Measurements from ENCODE around the gene GRAP. TPM values are rescaled to one million over a fixed set of nuclear protein-coding genes. Genes with fewer than 3 reads are reported as not detected.

GRAP gene
- total RNA-seq, 2 experiments from 2014 or later, result 11.9 to 12.2 TPM

- peak overlapping the region; percentile 83 for H3K27ac Mint-ChIP-seq
- intact Hi-C loops (cut with micrococcal nuclease), result no loop called here
- H3K4me1 Mint-ChIP-seq (ENCODE audit: low read depth), result peaks cover 16% of the 10 kb centered on the region
- peak; percentile 47 for ATAC-seq
- no peaks in the 10 kb centered on the region for H3K27me3 Mint-ChIP-seq
- ChIA-PET CTCF (interaction anchor here (1.1 to 2.7 kb wide), 3 partner anchors 21 to 399 kb away, joined by 3 to 8 read pairs (median 6); no protein-coding TSS in a partner anchor), POLR2A (interaction anchor here (1.2 to 2.0 kb wide), 2 partner anchors 20 to 63 kb away, joined by 3 to 8 read pairs; partner anchors contain the start of gene FAM83G)
- H3K4me3 Mint-ChIP-seq, result no peak overlapping the region
- peaks cover 13% of the 10 kb centered on the region for H3K36me3 Mint-ChIP-seq (ENCODE audit: low read depth)
- DNase-seq, result peak; percentile 27
- H3K9me3 Mint-ChIP-seq, result no peaks in the 10 kb centered on the region
- TF ChIP-seq, protein P1, sequence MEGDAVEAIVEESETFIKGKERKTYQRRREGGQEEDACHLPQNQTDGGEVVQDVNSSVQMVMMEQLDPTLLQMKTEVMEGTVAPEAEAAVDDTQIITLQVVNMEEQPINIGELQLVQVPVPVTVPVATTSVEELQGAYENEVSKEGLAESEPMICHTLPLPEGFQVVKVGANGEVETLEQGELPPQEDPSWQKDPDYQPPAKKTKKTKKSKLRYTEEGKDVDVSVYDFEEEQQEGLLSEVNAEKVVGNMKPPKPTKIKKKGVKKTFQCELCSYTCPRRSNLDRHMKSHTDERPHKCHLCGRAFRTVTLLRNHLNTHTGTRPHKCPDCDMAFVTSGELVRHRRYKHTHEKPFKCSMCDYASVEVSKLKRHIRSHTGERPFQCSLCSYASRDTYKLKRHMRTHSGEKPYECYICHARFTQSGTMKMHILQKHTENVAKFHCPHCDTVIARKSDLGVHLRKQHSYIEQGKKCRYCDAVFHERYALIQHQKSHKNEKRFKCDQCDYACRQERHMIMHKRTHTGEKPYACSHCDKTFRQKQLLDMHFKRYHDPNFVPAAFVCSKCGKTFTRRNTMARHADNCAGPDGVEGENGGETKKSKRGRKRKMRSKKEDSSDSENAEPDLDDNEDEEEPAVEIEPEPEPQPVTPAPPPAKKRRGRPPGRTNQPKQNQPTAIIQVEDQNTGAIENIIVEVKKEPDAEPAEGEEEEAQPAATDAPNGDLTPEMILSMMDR (IDR thresholded peaks at IDR 0.05), result no peak
These were observed 22.4 kb downstream of the GRAP start for GRCh38 chr17:19024101-19025078.

- ChIA-PET CTCF (interaction anchor here (1.1 to 2.7 kb wide), 3 partner anchors 20 to 398 kb away, joined by 3 to 8 read pairs (median 6); no protein-coding TSS in a partner anchor), POLR2A (interaction anchor here (1.1 to 2.0 kb wide), 7 partner anchors 14 to 63 kb away, joined by 3 to 8 read pairs (median 4); partner anchors contain the start of gene FAM83G)
- no peak overlapping the region for H3K27ac Mint-ChIP-seq
- TF ChIP-seq, protein P1 (IDR thresholded peaks at IDR 0.05), result no peak
- intact Hi-C loops (cut with micrococcal nuclease), result no loop called here
- no peaks in the 10 kb centered on the region for H3K9me3 Mint-ChIP-seq
- no peak overlapping the region for H3K4me3 Mint-ChIP-seq
- no peak for DNase-seq
- H3K4me1 Mint-ChIP-seq (ENCODE audit: low read depth), result peaks cover 16% of the 10 kb centered on the region
- ATAC-seq, result no peak
- no peaks in the 10 kb centered on the region for H3K27me3 Mint-ChIP-seq
- peaks cover 13% of the 10 kb centered on the region for H3K36me3 Mint-ChIP-seq (ENCODE audit: low read depth)
These were observed 23.4 kb downstream of the GRAP start for GRCh38 chr17:19023209-19023999.

- ChIA-PET POLR2A (interaction anchor here (1.1 to 1.6 kb wide), 5 partner anchors 14 to 62 kb away, joined by 3 to 6 read pairs (median 4); partner anchors contain the start of gene FAM83G), CTCF (interaction anchor here (2.1 to 2.7 kb wide), 2 partner anchors 62 to 397 kb away, joined by 6 to 8 read pairs; no protein-coding TSS in a partner anchor)
- no peak for ATAC-seq
- Mint-ChIP-seq H3K9me3 (no peaks in the 10 kb centered on the region), H3K27ac (no peak overlapping the region), H3K4me3 (no peak overlapping the region), H3K27me3 (no peaks in the 10 kb centered on the region), H3K4me1 (ENCODE audit: low read depth) (peaks cover 16% of the 10 kb centered on the region), H3K36me3 (ENCODE audit: low read depth) (peaks cover 13% of the 10 kb centered on the region)
- DNase-seq, result no peak
- TF ChIP-seq, protein P1 (IDR thresholded peaks at IDR 0.05), result no peak
- intact Hi-C loops (cut with micrococcal nuclease), result no loop called here
These were observed 24.0 kb downstream of the GRAP start for GRCh38 chr17:19022747-19023146.

DNA sequence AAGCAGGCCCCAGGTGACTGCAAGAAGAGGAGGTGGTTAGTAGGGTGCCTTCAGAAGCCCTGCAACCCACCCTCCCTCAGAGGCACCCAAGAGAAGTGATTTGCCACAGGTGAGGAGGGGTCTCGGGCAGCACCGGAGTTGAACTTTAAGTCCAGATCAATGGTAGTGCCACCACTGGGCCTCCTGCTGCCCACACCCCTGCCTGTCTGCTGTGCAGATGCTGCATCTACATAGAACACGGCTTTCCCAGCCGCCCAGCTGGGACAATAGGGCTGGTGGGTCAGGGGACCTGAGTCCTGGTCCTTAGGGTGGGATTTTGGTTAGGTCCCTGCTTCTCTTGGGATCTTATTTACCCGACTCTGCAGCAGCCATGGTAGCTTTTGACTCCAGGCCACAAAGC is 24.6 kb downstream of the GRAP start:
- H3K4me3 Mint-ChIP-seq, result no peak overlapping the region
- no peak for DNase-seq
- intact Hi-C loops (cut with micrococcal nuclease), result no loop called here
- ChIA-PET CTCF (interaction anchor here (2.1 to 2.7 kb wide), 2 partner anchors 61 to 397 kb away, joined by 6 to 8 read pairs; no protein-coding TSS in a partner anchor), POLR2A (interaction anchor here (1.2 to 1.6 kb wide), 3 partner anchors 18 to 61 kb away, joined by 3 to 6 read pairs (median 6); partner anchors contain the start of gene FAM83G)
- no peaks in the 10 kb centered on the region for H3K27me3 Mint-ChIP-seq
- H3K4me1 Mint-ChIP-seq (ENCODE audit: low read depth), result peaks cover 16% of the 10 kb centered on the region
- peaks cover 13% of the 10 kb centered on the region for H3K36me3 Mint-ChIP-seq (ENCODE audit: low read depth)
- no peak overlapping the region for H3K27ac Mint-ChIP-seq
- ATAC-seq, result no peak
- no peaks in the 10 kb centered on the region for H3K9me3 Mint-ChIP-seq
- TF ChIP-seq, protein P1 (IDR thresholded peaks at IDR 0.05), result no peak

All from activated CD8-positive, alpha-beta T cell treated with anti-CD3 and anti-CD28 coated beads for 36 hours (primary cell).